SK-N-SH (cell line): ENCODE results near the gene SEC24B. TPM values are rescaled to one million over a fixed set of nuclear protein-coding genes. Genes with fewer than 3 reads are reported as not detected.

Source experiments
- CTCF ChIA-PET: fragments of 300-600, 350-600 bp; formaldehyde crosslinking; extraction: SDS; loops from one replicate; lab custom pipeline; 2021; lab: Yijun Ruan, JAX
- POLR2A ChIA-PET: fragments of 350-600 bp; sonication (Branson Sonifier 250); formaldehyde crosslinking; extraction: SDS; loops from one replicate; lab custom pipeline; 2020; ENCODE audit warnings: antibody characterized with exemption, inconsistent platforms; lab: Yijun Ruan, JAX
- DNase-seq: peaks from one replicate; pipeline ENCODE4 v3.0.0; 2012
- H2AFZ ChIP-seq: fragments of 200-600 bp; sonication (generic); 2 replicates; pipeline ENCODE4 v1.8.1; 2016; ENCODE audit warnings: antibody characterized with exemption, mild to moderate bottlenecking, low read depth
- H3F3A ChIP-seq: fragments of 200-600 bp; sonication (generic); replicated peaks from 2 replicates; pipeline ENCODE3; 2016; ENCODE audit warnings: antibody characterized with exemption, mild to moderate bottlenecking; ENCODE audit not compliant: insufficient read depth
- H3K27ac ChIP-seq, 2 experiments: fragments of 200-500 bp in 1 of 2; fragments of 200-600 bp in 1 of 2; sonication (Bioruptor generic) in 1 of 2; sonication (generic), shearing (Covaris generic) in 1 of 2; 2 replicates each; pipeline versions ENCODE4 v1.5.1 to v1.6.1; 2014 to 2016; ENCODE audit warnings: low read depth in 2 of 2, inconsistent platforms in 1 of 2, low read length in 1 of 2, mild to moderate bottlenecking in 1 of 2, mixed read lengths in 1 of 2
- H3K27me3 ChIP-seq: fragments of 200-600 bp; sonication (generic), shearing (Covaris generic); 2 replicates; pipeline ENCODE4 v1.6.1; 2016; ENCODE audit warnings: mixed run types; ENCODE audit not compliant: insufficient read depth
- H3K36me3 ChIP-seq, 2 experiments: fragments of 200-500 bp in 1 of 2; fragments of 200-600 bp in 1 of 2; sonication (Bioruptor generic) in 1 of 2; sonication (generic) in 1 of 2; replicated peaks in 1 of 2; 2 replicates each; pipeline versions ENCODE3 to v1.5.1; 2014 to 2016; ENCODE audit warnings: low read length in 1 of 2, mild to moderate bottlenecking in 1 of 2; ENCODE audit not compliant: insufficient read depth in 2 of 2, control insufficient read depth in 1 of 2
- H3K4me1 ChIP-seq, 2 experiments: fragments of 200-500 bp in 1 of 2; fragments of 200-600 bp in 1 of 2; sonication (Bioruptor generic) in 1 of 2; sonication (generic), shearing (Covaris generic) in 1 of 2; 2 replicates each; pipeline versions ENCODE4 v1.5.1 to v1.6.1; 2014 to 2016; ENCODE audit warnings: low read depth in 1 of 2, low read length in 1 of 2, mixed run types in 1 of 2; ENCODE audit not compliant: insufficient read depth in 2 of 2, control insufficient read depth in 1 of 2
- H3K4me2 ChIP-seq: fragments of 200-600 bp; sonication (generic), shearing (Covaris generic); 2 replicates; pipeline ENCODE4 v1.6.1; 2017; ENCODE audit warnings: mixed run types
- H3K4me3 ChIP-seq, 2 experiments: fragments of 200-500 bp in 1 of 2; fragments of 200-600 bp in 1 of 2; sonication (Bioruptor generic) in 1 of 2; sonication (generic), shearing (Covaris generic) in 1 of 2; 2 replicates each; pipeline versions ENCODE4 v1.5.1 to v1.8.1; 2014 to 2016; ENCODE audit warnings: low read depth in 2 of 2, inconsistent platforms in 1 of 2, low read length in 1 of 2, mild to moderate bottlenecking in 1 of 2, mixed read lengths in 1 of 2, moderate library complexity in 1 of 2
- H3K79me2 ChIP-seq: fragments of 200-600 bp; sonication (generic); 2 replicates; pipeline ENCODE4 v1.8.1; 2017; ENCODE audit warnings: mild to moderate bottlenecking; ENCODE audit not compliant: insufficient read depth
- H3K9ac ChIP-seq: fragments of 200-600 bp; sonication (generic); 2 replicates; pipeline ENCODE4 v1.6.1; 2017; ENCODE audit warnings: mixed run types
- H3K9me2 ChIP-seq: fragments of 200-600 bp; sonication (generic); 2 replicates; pipeline ENCODE4 v1.6.1; 2017; ENCODE audit warnings: mixed run types
- H3K9me3 ChIP-seq: fragments of 200-600 bp; sonication (generic); 2 replicates; pipeline ENCODE4 v1.6.1; 2017; ENCODE audit warnings: mixed run types, mild to moderate bottlenecking, moderate library complexity
- H4K20me1 ChIP-seq: fragments of 200-600 bp; sonication (generic); 2 replicates; pipeline ENCODE4 v1.6.1; 2017; ENCODE audit warnings: mild to moderate bottlenecking, mixed run types; ENCODE audit not compliant: insufficient read depth
- CHD2 ChIP-seq: fragments of 150-350 bp; IDR thresholded peaks from 2 replicates; pipeline ENCODE4 v1.6.1; 2018; ENCODE audit warnings: low read length; ENCODE audit not compliant: partially characterized antibody
- ELF1 ChIP-seq: IDR thresholded peaks from 2 replicates; pipeline ENCODE4 v1.4.0; 2012
- GATA2 ChIP-seq: sonication (generic); formaldehyde crosslinking; IDR thresholded peaks from 2 replicates; pipeline ENCODE4 v1.5.0; 2020; ENCODE audit warnings: mild to moderate bottlenecking, missing genetic modification reagents
- MEF2A ChIP-seq: IDR thresholded peaks from 2 replicates; pipeline ENCODE4 v1.4.0; 2012; ENCODE audit warnings: low read depth, borderline replicate concordance
- MXI1 ChIP-seq: IDR thresholded peaks from 2 replicates; pipeline ENCODE4 v1.6.1; 2012; ENCODE audit warnings: mild to moderate bottlenecking, low read depth, low read length, improper control_type of control experiment
- NRF1 ChIP-seq: IDR thresholded peaks from 2 replicates; pipeline ENCODE4 v1.6.1; 2012; ENCODE audit warnings: low read depth, mild to moderate bottlenecking, low read length
- POLR2AphosphoS5 ChIP-seq: IDR thresholded peaks from 2 replicates; pipeline ENCODE4 v1.6.1; 2012; ENCODE audit warnings: low read depth, low read length
- REST ChIP-seq: IDR thresholded peaks from 2 replicates; pipeline ENCODE4 v1.6.1; 2012; ENCODE audit warnings: mild to moderate bottlenecking, low read depth, low read length, moderate library complexity
- RFX5 ChIP-seq: IDR thresholded peaks from 2 replicates; pipeline ENCODE4 v1.6.1; 2012; ENCODE audit warnings: mild to moderate bottlenecking, improper control_type of control experiment, low read length
- RXRA ChIP-seq: IDR thresholded peaks from 2 replicates; pipeline ENCODE4 v1.4.0; 2012; ENCODE audit warnings: low read depth, mild to moderate bottlenecking, borderline replicate concordance
- SIN3A ChIP-seq: IDR thresholded peaks from 2 replicates; pipeline ENCODE4 v1.6.1; 2012; ENCODE audit warnings: low read depth, mild to moderate bottlenecking, low read length, moderate library complexity, borderline replicate concordance
- SMC3 ChIP-seq: IDR thresholded peaks from 2 replicates; pipeline ENCODE4 v1.6.1; 2012; ENCODE audit warnings: low read depth, low read length, improper control_type of control experiment
- TEAD4 ChIP-seq: IDR thresholded peaks from 2 replicates; pipeline ENCODE4 v1.4.0; 2012; ENCODE audit warnings: mild to moderate bottlenecking, borderline replicate concordance; ENCODE audit not compliant: insufficient read depth
- YY1 ChIP-seq: IDR thresholded peaks from 2 replicates; pipeline ENCODE4 v1.4.0; 2012; ENCODE audit warnings: low read depth, mild to moderate bottlenecking
- WGBS: methylation state at CpG from one replicate; pipeline ENCODE4 v1.1.6; 2017; ENCODE audit warnings: low lambda C conversion rate; 5-methylcytosine and 5-hydroxymethylcytosine counted together
- polyA plus RNA-seq, 3 experiments: library from polyadenylated mRNA; depleted of rRNA; stranded (reverse); fragments of >200 nt; gene quantifications; 2 replicates each; pipeline ENCODE4 v1.2.3, GENCODE V29; 2012
- TF ChIP-seq, protein P1 (sequence below): IDR thresholded peaks from 2 replicates; pipeline ENCODE4 v1.4.0; 2012; ENCODE audit warnings: low read depth, borderline replicate concordance
- TF ChIP-seq, protein P2 (sequence below): IDR thresholded peaks from 2 replicates; pipeline ENCODE4 v1.4.0; 2012; ENCODE audit warnings: low read depth

The SEC24B gene
- polyA plus RNA-seq, 1 of the 3 experiments (the other 2 are of a cell fraction) = 23.0 TPM

DNA sequence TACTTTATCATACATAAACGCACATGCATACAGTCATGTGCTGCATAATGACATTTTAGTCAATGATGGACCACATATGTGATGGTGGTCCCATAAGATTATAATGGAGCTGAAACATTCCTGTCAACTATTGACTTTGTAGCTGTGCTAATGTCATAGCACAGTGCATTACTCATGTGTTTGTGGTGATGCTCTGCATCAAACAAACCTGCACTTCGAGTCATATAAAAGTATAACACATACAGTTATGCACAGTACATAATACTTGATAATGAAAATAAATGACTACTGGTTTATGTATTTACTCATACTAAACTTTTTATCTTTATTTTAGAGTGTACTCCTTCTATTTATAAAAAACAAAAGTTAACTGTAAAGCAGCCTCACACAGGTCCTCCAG lies 65.9 kb downstream of the SEC24B start:
- Histone ChIP-seq H3K27me3 (no peaks in the 10 kb centered on the region), H3K27ac (no peak overlapping the region), H4K20me1 (no peaks in the 10 kb centered on the region; the same call in 1 of the 2 replicates), H3K4me2 (no peak overlapping the region), H2AFZ (no peak overlapping the region), H3K36me3 (peaks cover 56 to 73% of the 10 kb centered on the region in 2 experiments), H3K4me3 (no peak overlapping the region), H3K9me3 (no peaks in the 10 kb centered on the region), H3K9ac (no peak overlapping the region), H3K4me1 (no peaks in the 10 kb centered on the region; a peak in 1 of 4 replicates), H3K79me2 (peaks cover 26% of the 10 kb centered on the region), H3F3A (no peaks in the 10 kb centered on the region), H3K9me2 (no peaks in the 10 kb centered on the region)
- ChIA-PET CTCF (no interaction called here), POLR2A (no interaction called here)
- DNase-seq = no peak
- 97% methylated on average over 2 of the region's 2 CpGs for WGBS
- no peak for TF ChIP-seq SMC3
- no peak for TF ChIP-seq YY1

- Histone ChIP-seq H2AFZ (no peak overlapping the region), H3K9me3 (no peaks in the 10 kb centered on the region), H3K27me3 (no peaks in the 10 kb centered on the region), H3K9ac (no peak overlapping the region), H3K9me2 (no peaks in the 10 kb centered on the region), H3F3A (no peaks in the 10 kb centered on the region), H3K4me3 (no peak overlapping the region), H3K36me3 (peaks cover 48 to 61% of the 10 kb centered on the region in 2 experiments), H3K27ac (no peak overlapping the region), H3K4me1 (peaks cover 0 to 5% of the 10 kb centered on the region in 2 experiments; a peak in 2 of 4 replicates), H4K20me1 (no peaks in the 10 kb centered on the region; the same call in 1 of the 2 replicates), H3K4me2 (no peak overlapping the region), H3K79me2 (peaks cover 9% of the 10 kb centered on the region; the same call in 1 of the 2 replicates)
- POLR2A ChIA-PET = no interaction called here
- no peak for DNase-seq
- CTCF ChIA-PET = no interaction called here
- TF ChIP-seq CHD2 = no peak
- no peak for TF ChIP-seq GATA2 (CRISPR knock-in tag)
- TF ChIP-seq, protein P1, sequence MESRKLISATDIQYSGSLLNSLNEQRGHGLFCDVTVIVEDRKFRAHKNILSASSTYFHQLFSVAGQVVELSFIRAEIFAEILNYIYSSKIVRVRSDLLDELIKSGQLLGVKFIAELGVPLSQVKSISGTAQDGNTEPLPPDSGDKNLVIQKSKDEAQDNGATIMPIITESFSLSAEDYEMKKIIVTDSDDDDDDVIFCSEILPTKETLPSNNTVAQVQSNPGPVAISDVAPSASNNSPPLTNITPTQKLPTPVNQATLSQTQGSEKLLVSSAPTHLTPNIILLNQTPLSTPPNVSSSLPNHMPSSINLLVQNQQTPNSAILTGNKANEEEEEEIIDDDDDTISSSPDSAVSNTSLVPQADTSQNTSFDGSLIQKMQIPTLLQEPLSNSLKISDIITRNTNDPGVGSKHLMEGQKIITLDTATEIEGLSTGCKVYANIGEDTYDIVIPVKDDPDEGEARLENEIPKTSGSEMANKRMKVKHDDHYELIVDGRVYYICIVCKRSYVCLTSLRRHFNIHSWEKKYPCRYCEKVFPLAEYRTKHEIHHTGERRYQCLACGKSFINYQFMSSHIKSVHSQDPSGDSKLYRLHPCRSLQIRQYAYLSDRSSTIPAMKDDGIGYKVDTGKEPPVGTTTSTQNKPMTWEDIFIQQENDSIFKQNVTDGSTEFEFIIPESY = no peak
- TF ChIP-seq MEF2A = no peak
- TF ChIP-seq SIN3A = no peak
- no peak for TF ChIP-seq ELF1
- no peak for TF ChIP-seq RXRA
- no peak for TF ChIP-seq TEAD4
- TF ChIP-seq POLR2AphosphoS5 = no peak
- TF ChIP-seq, protein P2, sequence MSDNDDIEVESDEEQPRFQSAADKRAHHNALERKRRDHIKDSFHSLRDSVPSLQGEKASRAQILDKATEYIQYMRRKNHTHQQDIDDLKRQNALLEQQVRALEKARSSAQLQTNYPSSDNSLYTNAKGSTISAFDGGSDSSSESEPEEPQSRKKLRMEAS = no peak
- TF ChIP-seq MXI1 = no peak
- no peak for TF ChIP-seq NRF1
- TF ChIP-seq REST = no peak
- TF ChIP-seq YY1 = no peak
- no peak for TF ChIP-seq RFX5
Observed at GRCh38 chr4:109506890-109507289, 73.3 kb downstream of the SEC24B start.
